Fibroblast of skin of right quadriceps (primary cell): ENCODE results near the gene HEATR5A.
"Not testable (repeated sequence)": the region's sequence is repeated elsewhere in the genome, so short reads cannot be mapped to it uniquely, and the experiment has no call there.

Source experiments
- DNase-seq: peaks from one replicate; pipeline ENCODE4 v3.0.0-alpha.2; 2013

The HEATR5A gene

GRCh38 chr14:31253746-31254471, 166.4 kb downstream of the HEATR5A start:
- no peak for DNase-seq

GRCh38 chr14:31252865-31253264, 167.5 kb downstream of the HEATR5A start:
- DNase-seq, result no peak

GRCh38 chr14:31251028-31251958, 169.1 kb downstream of the HEATR5A start:
- DNase-seq, result no peak

GRCh38 chr14:31244626-31245025, 175.7 kb downstream of the HEATR5A start:
- DNase-seq, result no peak

- no peak for DNase-seq
Measured at GRCh38 chr14:31243860-31244259, 176.5 kb downstream of the HEATR5A start.

- not testable (repeated sequence) for DNase-seq
Measured at GRCh38 chr14:31242161-31242940, 178.0 kb downstream of the HEATR5A start.
